Raji (cell line): Measurements from ENCODE around the gene FAXDC2.

ENCODE experiments used
- POLR2A ChIP-seq: IDR thresholded peaks from 2 replicates; pipeline ENCODE4 v1.6.1; 2011; ENCODE audit warnings: low read depth, low read length, control low read depth; ENCODE audit not compliant: insufficient read depth

Gene FAXDC2

DNA sequence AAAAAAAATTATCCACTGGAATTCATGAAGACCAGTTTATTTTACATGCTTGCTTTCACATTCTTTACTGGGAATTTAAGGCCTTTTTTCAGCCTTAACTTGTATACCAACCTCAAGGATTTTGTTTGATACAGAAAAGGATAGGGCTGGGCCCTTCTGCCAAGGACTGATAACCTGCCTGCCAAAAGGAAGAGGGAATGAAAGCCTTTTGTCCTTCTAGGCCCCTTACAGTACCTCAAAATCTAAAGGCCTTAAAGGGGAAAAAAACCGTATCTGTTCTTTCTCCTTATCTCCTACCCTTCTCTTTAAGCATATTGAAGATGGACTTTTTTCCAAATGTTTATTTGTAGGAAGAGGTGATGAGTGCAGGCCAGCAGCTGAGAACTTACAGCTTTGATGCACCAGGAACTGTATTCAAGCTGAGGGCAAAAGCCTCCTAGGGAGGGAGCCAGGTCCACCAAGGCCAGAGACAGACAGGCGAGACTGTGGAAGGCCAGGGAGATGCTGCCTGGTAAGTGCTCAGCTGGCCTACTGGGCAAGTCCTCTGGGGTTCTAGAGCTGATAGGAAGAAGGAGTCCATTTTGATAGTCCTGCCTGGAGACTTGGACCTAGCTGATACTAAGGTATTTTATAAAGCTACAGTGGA, 31.8 kb downstream of the FAXDC2 start:
- no peak for TF ChIP-seq POLR2A

- TF ChIP-seq POLR2A = no peak
Measured at GRCh38 chr5:154817815-154818214, 32.6 kb downstream of the FAXDC2 start.

DNA sequence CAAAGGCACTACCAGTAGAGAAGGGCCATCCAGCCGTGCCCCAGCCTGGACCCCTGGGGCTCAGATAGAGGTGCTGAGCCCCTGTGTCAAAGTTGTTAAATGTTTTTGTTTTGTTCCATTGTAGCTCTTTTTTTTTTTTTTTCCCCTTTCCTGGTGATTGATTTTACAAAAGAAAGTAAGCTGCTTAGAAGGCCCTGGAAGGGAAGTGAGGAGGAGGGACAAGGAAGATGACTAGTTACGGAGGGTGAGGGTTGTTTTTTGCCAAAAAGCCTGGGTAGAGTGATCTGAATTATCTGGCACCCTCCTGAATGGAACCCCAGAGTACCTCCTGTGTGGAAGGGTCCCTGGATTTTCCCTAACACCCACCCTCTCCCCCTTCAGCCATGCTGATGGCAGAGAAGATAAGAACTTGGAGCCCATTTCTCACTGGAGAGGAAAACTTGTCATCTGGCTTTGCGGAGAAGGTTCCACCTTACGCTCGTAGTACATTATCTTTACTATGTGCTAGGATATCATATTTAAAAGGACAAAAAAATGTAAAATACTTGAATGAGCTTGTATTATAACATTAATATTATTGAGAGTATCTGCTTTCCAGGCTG, 33.4 kb downstream of the FAXDC2 start:
- no peak for TF ChIP-seq POLR2A

- no peak for TF ChIP-seq POLR2A
Measured at GRCh38 chr5:154815684-154816247, 34.6 kb downstream of the FAXDC2 start.

- TF ChIP-seq POLR2A = no peak
Measured at GRCh38 chr5:154815025-154815424, 35.4 kb downstream of the FAXDC2 start.

DNA sequence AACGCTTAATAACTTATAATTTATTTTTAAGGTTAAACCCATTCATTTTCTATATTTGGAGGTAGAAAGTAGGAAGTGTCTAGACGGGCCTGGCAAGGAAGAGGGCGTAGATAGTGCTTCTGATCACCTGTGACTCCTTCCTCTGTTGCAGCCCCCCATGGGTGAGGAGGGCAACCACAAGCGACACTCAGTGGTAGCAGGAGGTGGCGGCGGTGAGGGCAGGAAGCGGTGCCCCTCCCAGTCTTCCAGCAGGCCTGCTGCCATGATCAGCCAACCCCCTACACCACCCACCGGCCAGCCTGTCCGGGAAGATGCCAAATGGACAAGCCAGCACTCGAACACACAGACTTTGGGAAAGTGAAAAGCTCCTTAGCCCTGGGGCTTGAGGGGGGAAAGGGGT, 36.7 kb downstream of the FAXDC2 start:
- TF ChIP-seq POLR2A = no peak

DNA sequence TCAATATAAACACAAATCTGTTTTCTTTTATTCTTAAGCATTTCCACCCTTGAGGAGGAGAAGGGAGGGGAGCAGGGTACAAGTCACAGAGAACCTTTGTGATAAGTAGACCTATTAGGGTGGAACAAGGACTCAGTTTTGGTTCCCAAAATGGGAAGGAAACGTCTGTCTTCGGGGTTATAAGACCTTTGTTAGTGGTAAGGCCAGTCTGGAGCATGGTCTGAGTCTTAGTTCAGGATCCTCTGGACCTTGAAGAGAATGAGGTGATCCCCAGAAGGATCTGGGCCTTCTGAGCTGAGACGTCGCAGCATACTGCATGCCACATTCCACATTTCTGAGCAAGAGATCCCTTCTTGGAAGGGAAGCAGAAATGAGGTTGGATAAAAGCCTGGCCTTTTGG, 37.2 kb downstream of the FAXDC2 start:
- TF ChIP-seq POLR2A = no peak

GRCh38 chr5:154811653-154812465, 38.5 kb downstream of the FAXDC2 start:
- no peak for TF ChIP-seq POLR2A

- TF ChIP-seq POLR2A = no peak
Measured at GRCh38 chr5:154811239-154811638, 39.2 kb downstream of the FAXDC2 start.

- no peak for TF ChIP-seq POLR2A
Measured at GRCh38 chr5:154806176-154806575, 44.2 kb downstream of the FAXDC2 start.

- no peak for TF ChIP-seq POLR2A
Measured at GRCh38 chr5:154802050-154802449, 48.4 kb downstream of the FAXDC2 start.

DNA sequence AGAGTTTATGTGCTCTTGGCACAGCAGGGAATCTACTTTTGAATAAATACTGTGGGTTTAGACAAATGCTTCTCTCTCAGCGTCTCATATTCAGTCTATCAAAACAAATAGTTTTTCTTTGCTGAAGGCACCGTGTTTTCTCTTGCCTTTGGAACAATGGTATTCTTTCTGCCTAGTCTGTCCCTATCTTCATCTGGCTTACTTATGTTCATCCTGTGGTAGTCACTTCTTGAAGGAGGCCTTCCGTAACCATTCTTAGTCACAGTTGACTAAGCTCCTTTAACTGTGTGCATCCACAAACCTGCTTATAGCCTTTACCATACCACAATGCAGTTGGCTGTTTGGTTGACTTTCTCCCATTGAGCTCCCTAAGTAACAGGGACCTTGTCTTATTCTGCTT, 49.3 kb downstream of the FAXDC2 start:
- TF ChIP-seq POLR2A = no peak

DNA sequence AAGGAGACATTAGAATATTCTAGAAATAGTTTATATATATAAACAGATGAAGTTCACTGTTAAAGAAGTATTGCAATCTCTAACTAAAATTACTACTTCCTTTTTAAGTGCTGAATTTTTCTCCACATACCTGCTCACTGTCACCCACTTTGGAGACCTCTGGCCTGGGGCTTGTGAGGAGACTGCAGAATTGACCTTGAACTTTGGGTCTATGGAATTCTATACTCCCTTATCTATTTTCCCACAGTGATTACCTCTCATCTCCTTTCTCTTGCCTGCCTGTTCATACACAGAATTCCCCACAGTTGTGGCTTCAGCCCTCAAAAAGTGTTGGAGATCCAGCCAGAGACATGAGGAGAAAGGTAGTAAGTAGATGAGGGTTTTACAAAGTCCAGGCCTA, 49.8 kb downstream of the FAXDC2 start:
- no peak for TF ChIP-seq POLR2A

- TF ChIP-seq POLR2A = no peak
Measured at GRCh38 chr5:154797762-154798161, 52.6 kb downstream of the FAXDC2 start.

DNA sequence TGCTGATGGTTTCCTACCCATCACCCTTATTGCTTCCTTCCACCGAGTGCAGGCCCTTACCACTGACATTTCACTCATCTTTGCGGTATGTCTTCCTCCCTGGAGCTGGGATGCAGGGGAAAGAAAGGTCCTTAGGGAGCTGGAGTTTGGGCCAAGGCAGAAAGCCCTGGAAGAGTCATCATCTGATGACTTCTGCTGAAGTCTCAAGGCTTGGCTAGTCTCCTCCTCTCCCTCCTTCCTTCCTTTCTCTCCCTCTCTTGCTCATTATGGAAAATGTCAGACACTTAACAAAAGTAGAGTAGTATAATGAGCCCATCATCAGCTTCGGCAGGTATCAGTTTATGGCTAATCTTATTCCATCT, 55.2 kb downstream of the FAXDC2 start:
- no peak for TF ChIP-seq POLR2A

GRCh38 chr5:154794525-154795234, 55.7 kb downstream of the FAXDC2 start:
- TF ChIP-seq POLR2A = no peak
